ENCODE results near the gene TSNAXIP1. TPM values are rescaled to one million over a fixed set of nuclear protein-coding genes. Genes with fewer than 3 reads are reported as not detected.

Gene TSNAXIP1
- total RNA-seq, 1 donor = 1.8 TPM

DNA sequence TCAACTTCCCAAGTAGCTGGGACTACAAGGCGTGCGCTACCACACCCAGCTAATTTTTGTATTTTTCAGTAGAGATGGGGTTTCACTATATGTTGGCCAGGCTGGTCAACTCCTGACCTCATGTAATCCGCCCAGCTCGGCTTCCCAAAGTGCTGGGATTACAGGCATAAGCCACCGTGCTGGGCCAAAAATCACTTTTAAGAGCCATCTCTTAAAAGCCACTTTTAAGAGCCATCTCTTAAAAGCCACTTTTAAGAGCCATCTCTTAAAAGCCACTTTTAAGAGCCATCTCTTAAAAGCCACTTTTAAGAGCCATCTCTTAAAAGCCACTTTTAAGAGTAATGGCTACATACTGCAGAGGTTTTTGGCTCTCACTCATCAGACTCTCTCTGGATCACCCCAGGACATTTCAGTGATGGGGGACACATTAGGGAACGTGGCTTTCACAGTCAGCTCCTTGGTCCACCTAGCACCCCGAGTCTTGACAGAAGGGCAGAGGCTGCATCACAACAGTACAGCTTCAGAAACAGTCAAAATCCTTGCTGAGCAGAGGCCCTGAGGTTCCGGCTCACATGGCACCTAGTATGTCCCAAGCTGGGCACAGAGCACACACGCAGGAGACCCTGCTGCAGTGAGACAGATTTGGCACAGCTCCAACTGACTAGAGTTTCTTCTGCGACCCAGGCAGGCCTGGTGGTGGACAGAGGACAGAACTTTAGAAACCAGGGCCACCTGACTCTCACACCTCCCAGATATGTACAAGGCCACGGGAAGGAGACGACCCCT, 23.9 kb upstream of the TSNAXIP1 start:
- Histone ChIP-seq H3K9me3 (ENCODE audit: low read depth, low read length) (no peaks in the 10 kb centered on the region), H3K36me3 (ENCODE audit: insufficient read depth, low read length) (no peaks in the 10 kb centered on the region), H2AFZ (ENCODE audit: low read length) (no peak overlapping the region), H3K79me2 (ENCODE audit: insufficient read depth, low read length) (peaks cover 27% of the 10 kb centered on the region), H3K4me1 (ENCODE audit: insufficient read depth, low read length) (no peaks in the 10 kb centered on the region), H3K27ac (ENCODE audit: low read depth, low read length) (no peak overlapping the region), H3K4me2 (ENCODE audit: insufficient read depth, low read length) (no peak overlapping the region), H4K20me1 (ENCODE audit: insufficient read depth, low read length) (peaks cover 26% of the 10 kb centered on the region), H3K4me3 (ENCODE audit: insufficient read depth, low read length) (no peak overlapping the region), H3K27me3 (ENCODE audit: insufficient read depth, low read length) (no peaks in the 10 kb centered on the region)
- TF ChIP-seq, protein P1, sequence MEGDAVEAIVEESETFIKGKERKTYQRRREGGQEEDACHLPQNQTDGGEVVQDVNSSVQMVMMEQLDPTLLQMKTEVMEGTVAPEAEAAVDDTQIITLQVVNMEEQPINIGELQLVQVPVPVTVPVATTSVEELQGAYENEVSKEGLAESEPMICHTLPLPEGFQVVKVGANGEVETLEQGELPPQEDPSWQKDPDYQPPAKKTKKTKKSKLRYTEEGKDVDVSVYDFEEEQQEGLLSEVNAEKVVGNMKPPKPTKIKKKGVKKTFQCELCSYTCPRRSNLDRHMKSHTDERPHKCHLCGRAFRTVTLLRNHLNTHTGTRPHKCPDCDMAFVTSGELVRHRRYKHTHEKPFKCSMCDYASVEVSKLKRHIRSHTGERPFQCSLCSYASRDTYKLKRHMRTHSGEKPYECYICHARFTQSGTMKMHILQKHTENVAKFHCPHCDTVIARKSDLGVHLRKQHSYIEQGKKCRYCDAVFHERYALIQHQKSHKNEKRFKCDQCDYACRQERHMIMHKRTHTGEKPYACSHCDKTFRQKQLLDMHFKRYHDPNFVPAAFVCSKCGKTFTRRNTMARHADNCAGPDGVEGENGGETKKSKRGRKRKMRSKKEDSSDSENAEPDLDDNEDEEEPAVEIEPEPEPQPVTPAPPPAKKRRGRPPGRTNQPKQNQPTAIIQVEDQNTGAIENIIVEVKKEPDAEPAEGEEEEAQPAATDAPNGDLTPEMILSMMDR (IDR thresholded peaks at IDR 0.05; ENCODE audit: extremely low read depth, low read depth, low read length) = no peak
- DNase-seq (ENCODE audit: insufficient read length, low spot score, missing footprints) = no peak

DNA sequence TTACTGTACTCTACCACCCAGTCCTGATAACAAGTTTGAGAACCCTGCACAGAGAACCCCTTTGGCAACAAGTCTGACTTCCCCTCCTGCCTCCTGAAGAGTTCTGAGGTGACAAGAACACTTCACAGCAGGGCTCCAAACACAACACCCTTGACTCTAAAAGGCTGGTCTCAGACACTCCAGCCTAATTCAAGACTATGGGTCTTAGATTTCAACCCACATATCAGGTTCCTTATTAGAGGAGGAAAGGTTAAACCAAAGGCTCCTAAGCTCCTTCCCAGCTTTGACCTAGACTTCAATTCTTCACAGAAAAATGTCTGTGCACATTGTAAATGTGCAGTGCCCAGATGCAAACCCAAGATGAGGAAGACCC, 23.4 kb upstream of the TSNAXIP1 start:
- H3K4me1 ChIP-seq (ENCODE audit: insufficient read depth, low read length) = no peaks in the 10 kb centered on the region
- no peak for DNase-seq (ENCODE audit: insufficient read length, low spot score, missing footprints)
- no peaks in the 10 kb centered on the region for H3K27me3 ChIP-seq (ENCODE audit: insufficient read depth, low read length)
- no peaks in the 10 kb centered on the region for H3K9me3 ChIP-seq (ENCODE audit: low read depth, low read length)
- no peak overlapping the region for H3K27ac ChIP-seq (ENCODE audit: low read depth, low read length)
- H3K4me3 ChIP-seq (ENCODE audit: insufficient read depth, low read length) = no peak overlapping the region
- H3K36me3 ChIP-seq (ENCODE audit: insufficient read depth, low read length) = no peaks in the 10 kb centered on the region
- TF ChIP-seq, protein P1 (IDR thresholded peaks at IDR 0.05; ENCODE audit: extremely low read depth, low read depth, low read length) = no peak
- H2AFZ ChIP-seq (ENCODE audit: low read length) = no peak overlapping the region
- peaks cover 27% of the 10 kb centered on the region for H4K20me1 ChIP-seq (ENCODE audit: insufficient read depth, low read length)
- no peak overlapping the region for H3K4me2 ChIP-seq (ENCODE audit: insufficient read depth, low read length)
- H3K79me2 ChIP-seq (ENCODE audit: insufficient read depth, low read length) = peaks cover 27% of the 10 kb centered on the region

DNA sequence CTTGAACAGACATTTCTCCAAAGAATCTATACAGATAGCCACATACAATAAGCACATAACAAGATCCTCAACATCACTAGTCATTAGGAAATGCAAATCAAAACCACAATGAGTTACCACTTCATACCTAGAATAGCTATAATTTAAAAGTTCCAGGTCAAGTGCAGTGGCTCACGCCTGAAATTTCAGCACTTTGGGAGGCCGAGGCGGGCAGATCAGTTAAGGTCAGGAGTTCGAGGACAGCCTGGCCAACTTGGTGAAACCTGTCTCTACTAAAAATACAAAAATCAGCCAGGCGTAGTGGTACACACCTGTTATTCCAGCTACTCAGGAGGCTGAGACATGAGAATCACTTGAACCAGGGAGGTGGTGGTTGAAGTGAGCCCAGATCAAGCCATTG, 20.2 kb upstream of the TSNAXIP1 start:
- Histone ChIP-seq H3K79me2 (ENCODE audit: insufficient read depth, low read length) (peaks cover 23% of the 10 kb centered on the region), H3K9me3 (ENCODE audit: low read depth, low read length) (no peaks in the 10 kb centered on the region), H3K4me1 (ENCODE audit: insufficient read depth, low read length) (no peaks in the 10 kb centered on the region), H4K20me1 (ENCODE audit: insufficient read depth, low read length) (peaks cover 23% of the 10 kb centered on the region), H3K27ac (ENCODE audit: low read depth, low read length) (no peak overlapping the region), H3K4me3 (ENCODE audit: insufficient read depth, low read length) (no peak overlapping the region), H3K27me3 (ENCODE audit: insufficient read depth, low read length) (no peaks in the 10 kb centered on the region), H3K36me3 (ENCODE audit: insufficient read depth, low read length) (no peaks in the 10 kb centered on the region), H3K4me2 (ENCODE audit: insufficient read depth, low read length) (no peak overlapping the region), H2AFZ (ENCODE audit: low read length) (no peak overlapping the region)
- no peak for DNase-seq (ENCODE audit: insufficient read length, low spot score, missing footprints)
- TF ChIP-seq, protein P1 (IDR thresholded peaks at IDR 0.05; ENCODE audit: extremely low read depth, low read depth, low read length) = no peak

DNA sequence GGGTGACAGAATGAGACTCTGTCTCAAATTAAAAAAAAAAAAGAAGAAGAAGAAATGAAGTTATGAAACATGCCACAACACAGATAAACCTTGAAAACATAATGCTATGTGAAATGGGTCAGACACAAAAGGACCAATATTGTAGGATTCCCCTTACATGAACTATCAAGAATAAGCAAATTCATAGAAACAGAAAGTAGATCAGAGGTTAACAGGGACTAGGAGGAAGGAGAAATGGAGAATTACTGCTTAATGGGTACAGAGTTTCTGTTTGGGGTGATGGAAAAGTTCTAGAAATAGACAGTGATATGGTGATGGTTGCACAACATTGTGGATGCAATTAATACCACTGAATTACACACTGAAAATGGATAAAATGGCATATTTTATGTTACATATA, 16.6 kb upstream of the TSNAXIP1 start:
- no peak for DNase-seq (ENCODE audit: insufficient read length, low spot score, missing footprints)
- Histone ChIP-seq H3K27ac (ENCODE audit: low read depth, low read length) (no peak overlapping the region), H3K4me2 (ENCODE audit: insufficient read depth, low read length) (no peak overlapping the region), H3K4me1 (ENCODE audit: insufficient read depth, low read length) (no peaks in the 10 kb centered on the region), H3K36me3 (ENCODE audit: insufficient read depth, low read length) (no peaks in the 10 kb centered on the region), H3K9me3 (ENCODE audit: low read depth, low read length) (no peaks in the 10 kb centered on the region), H3K27me3 (ENCODE audit: insufficient read depth, low read length) (no peaks in the 10 kb centered on the region), H2AFZ (ENCODE audit: low read length) (no peak overlapping the region), H3K4me3 (ENCODE audit: insufficient read depth, low read length) (no peak overlapping the region), H4K20me1 (ENCODE audit: insufficient read depth, low read length) (peaks cover 9% of the 10 kb centered on the region), H3K79me2 (ENCODE audit: insufficient read depth, low read length) (peaks cover 14% of the 10 kb centered on the region)
- TF ChIP-seq, protein P1 (IDR thresholded peaks at IDR 0.05; ENCODE audit: extremely low read depth, low read depth, low read length) = no peak
